Activated CD4-positive, CD25-positive, alpha-beta regulatory T cell treated with anti-CD3 and anti-CD28 coated beads, Interleukin-2, amount 50 U/mL, for 16 hours (primary cell): ENCODE data around the gene LPP.
A peak's percentile ranks its signal among the peaks of the same experiment; 100 is the strongest.

Experiments
- DNase-seq: peaks from one replicate; pipeline ENCODE4 v3.0.0-alpha.2; 2020; ENCODE audit warnings: low read depth, low spot score

LPP gene

DNA sequence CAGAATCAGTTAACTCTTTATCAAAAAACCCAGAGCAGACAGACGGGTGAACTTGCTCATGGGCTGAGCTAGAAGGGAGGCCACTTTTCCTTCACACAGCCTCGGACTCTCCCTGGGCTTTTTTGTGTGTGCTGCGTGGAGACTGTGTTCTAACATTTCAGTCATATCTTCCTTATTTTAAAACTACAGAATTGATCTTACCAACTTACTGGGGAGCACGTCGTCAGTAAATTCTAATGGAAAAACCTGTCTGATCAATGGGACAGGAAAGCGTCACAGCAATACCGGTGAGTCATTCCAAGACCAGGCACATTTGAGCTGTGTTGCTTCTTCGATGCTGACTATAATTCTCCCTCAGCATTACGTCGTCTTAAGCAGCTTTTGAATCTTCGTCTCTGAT, 145.1 kb downstream of the LPP start:
- DNase-seq, result peak; percentile 9

DNA sequence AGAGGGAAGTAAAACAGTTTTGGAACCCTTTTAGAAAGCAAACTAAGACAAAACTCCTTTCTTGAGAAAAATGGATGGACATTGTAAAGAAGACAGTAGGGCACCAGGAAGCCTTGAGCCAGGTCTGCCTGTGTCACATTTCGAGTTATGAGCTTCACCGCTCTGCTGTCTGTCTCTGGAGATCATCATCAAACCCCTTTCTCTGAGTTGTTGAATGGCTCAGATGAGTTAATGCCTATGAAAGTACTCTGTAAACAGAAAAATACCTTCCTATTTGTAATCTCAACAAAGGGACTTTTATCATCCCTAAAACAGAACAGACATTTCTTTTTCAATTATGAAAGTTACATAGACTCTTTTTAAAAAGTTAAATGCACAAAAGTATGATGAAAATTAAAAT, 145.8 kb downstream of the LPP start:
- no peak for DNase-seq

DNA sequence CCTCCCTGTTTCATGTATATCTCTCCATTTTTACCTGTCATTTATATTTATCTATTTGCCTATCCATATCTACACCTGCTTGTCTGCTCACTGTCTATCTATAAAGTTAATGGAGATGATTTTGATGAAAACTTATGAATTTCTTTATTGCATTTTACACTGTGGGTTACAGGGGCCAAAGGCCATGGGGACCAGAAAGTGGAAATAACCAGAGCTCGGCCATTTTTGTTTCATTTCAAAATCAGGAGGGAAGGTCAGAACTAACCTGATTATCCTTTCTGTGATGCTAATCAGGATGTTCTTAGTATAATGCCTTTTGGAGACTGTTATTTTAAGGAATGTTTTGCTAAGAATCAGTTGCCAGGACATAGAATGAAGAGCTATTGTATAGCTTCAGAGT, 147.2 kb downstream of the LPP start:
- DNase-seq, result no peak

DNA sequence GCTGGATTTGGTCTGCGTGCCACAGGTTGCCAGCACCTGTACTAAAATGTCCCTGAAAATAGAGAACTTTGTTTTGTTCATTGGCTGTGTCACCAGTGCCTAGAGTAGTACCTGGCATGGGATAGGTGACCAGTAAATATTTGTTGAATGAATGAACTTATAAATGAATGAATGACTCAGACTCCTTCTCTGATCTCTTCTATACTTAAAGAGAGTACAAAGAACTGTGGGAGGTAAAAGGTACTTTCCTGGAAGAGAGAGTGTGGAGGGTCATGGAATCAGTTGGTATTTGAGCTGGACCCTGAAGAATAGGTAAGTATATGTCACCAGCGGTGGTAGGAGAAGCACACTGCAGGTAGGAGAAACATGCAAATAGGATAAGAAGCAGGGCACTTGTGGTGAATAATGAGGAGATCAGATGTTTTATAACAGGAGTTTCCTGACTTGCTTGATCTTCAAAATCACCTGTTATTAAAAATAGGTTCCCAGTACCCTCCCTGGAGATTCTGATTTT, 149.4 kb downstream of the LPP start:
- DNase-seq, result no peak

DNA sequence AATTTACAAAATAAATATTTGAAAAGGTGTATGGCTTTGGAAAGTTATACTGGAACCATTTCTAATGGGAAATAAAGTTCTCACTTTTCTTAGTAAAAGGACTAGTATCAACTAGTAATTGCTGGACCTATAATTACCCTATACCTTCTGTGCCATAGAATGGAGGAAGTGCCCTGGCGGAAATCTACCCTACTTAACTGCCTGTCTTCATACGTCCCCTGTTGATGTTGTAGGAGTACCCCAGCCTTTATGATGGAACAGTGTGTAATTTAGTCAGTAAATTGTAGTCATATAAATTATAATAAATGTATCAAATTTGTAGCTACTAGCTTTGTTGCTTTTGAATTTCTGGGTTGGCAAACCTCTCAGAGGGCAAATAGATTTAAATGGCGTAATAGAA, 149.9 kb downstream of the LPP start:
- no peak for DNase-seq

DNA sequence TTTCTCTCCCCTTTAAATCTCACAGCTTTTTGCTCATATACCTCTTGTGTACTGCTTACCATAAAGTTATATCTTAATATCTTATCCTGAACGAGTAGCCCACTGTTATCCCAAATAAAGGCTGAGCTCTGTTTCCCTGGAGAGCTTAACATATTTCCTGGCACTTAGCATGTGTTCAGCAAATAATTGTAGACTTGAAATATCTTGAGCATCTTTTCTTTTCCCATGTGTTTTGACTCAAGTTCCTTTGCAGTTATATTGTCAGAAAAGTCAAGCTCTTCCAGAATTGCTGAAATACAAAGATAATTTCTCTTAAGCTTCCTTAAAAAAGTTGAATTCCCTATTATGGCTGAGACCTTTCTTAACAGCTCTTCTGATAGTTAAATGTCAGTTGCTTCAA, 150.5 kb downstream of the LPP start:
- no peak for DNase-seq

DNA sequence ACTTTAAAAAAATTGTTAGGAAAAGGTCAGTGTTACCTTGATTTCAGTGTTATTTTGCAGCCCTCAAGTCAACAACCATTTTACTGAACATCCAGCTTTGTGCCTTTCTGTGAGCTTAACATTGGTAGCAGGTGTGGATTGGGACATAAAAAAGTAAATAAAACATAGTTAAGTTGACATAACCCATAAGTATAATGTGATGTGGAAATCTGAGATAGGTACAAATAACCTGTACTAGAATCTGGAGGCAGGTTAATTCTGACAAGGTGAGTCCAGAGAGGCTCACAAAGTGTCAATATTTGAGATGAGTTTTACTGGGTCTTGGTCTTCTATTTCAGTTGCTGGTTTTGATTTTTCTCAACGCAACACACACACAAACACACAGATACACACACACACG, 151.3 kb downstream of the LPP start:
- DNase-seq, result no peak

DNA sequence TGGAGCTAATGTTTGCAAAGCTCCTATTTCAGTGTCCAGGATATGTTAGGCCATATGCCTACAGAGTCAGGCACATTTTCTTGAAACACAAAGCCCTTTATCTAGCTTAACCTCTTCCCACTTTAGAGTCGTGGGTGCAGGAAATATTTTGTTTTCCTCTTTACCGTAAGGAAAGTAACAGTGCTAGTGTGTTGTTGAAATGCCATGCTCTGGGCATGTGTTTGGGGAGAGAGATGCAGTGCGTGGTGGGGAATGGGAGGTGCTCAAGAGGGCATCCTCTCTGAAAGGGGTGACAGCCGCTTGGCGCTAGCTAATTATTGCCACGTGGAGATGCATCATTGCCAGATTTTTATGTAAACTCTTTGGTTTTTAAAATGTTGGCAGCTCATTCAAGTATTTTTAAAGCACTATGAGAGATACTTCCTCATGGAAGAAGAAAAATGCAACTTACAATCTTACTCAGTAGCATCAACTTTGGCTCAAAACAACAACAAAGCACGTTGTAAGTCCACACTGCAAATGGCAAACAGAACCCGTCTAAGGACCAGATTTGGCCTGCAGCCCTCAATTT, 152.6 kb downstream of the LPP start:
- no peak for DNase-seq

DNA sequence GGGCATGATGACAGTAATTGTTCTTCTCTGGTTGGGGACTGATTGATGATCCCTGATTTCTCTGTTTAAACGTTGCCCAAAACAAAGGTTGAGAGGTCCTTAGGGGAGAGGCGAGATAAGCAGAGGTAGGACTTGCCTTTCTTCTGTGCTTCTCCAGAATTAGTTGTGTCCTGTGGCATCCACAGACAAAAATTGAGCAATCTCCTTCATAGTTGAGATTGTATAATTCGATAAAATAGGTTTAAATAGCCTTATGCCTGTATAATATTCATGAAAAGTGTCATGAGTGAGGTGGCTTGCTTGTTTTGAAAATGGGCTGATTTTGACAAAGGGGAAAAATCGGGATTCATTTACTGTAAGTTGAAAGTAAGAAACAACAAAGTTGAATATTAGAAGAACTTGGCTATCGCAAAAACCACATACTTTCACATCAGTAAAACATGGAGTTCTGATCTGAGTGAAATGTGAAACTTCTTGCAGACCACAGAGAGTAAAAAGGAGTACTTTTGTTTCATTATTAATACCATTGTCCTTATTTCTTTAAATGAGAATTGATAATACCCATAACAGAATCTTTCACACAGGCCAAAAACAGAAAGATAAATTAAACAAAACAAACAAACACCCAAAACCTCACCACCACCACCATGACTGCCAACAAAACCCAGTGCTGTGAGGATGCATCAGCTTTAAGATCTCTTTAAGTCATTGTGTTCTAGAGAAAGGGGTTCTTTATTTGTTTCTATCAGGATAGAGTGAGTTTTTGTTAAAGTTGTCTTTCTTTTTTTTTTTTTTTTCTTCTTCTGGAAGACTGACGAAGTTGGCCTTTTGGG, 155.7 kb downstream of the LPP start:
- DNase-seq, result no peak

DNA sequence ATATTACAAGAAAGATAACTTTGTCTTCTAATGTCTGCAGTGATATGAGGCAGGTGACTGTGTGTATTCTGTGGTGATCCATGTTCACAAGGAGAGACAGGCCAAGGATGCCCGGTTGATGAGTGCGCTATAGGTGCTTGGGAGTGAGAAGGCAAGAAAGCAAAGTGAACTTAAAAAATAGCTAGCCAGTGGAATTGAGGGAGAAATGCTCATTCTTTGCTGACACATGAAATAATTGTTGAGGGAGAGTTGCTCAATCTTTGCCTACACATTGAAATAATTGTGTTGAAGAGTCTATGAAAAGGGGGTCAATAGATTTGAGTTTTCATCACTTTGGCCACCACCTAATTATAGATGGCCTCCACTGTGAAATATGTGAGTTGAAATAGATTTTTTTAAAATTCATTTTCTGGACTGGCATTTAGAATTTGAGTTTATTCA, 156.3 kb downstream of the LPP start:
- DNase-seq, result no peak

DNA sequence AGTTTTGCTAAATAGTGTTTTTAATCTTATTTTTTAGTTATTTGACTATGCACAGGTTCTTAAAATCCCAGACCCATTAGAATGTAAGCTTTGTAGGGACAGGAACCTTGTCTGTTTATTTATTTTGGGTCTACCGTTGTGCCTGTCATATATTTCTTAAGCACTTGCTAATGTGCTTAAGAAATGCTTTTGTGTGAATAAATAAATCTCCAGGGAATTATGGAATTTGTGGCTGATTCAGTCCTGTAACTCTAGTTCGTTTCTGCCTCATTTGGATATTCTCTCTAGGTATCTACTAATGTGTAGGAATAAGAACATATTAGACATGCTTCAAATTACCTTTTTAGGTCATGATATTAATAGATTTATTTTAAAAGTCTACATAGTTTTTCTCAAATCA, 161.6 kb downstream of the LPP start:
- DNase-seq, result no peak

DNA sequence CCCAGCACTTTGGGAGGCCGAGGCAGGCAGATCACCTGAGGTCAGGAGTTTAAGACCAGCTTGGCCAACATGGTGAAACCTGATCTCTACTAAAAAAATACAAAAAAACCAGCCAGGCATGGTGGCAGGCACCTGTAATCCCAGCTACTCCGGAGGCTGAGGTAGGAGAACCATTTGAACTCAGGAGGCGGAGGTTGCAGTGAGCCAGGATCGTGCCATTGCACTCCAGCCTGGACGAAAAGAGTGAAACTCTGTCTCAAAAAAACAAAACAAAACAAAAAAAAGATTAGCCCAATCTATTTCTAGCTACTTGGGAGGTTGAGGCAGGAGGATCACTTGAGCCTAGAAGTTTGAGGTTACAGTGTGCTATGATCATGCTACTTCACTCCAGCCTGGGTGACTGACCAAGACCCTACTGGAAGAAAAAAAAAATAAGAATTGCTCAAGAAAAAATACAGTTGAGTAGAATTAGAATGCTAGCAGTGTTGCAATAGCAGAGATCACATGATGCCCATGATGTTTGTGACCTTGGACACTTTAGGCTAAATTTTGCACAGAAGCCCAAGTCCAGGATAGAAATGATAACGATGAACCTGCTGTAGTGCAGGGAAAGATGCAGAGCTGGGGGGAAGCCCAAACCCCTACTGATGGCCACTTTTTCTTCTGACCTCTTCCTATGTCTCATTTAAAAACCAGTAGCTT, 162.2 kb downstream of the LPP start:
- no peak for DNase-seq

DNA sequence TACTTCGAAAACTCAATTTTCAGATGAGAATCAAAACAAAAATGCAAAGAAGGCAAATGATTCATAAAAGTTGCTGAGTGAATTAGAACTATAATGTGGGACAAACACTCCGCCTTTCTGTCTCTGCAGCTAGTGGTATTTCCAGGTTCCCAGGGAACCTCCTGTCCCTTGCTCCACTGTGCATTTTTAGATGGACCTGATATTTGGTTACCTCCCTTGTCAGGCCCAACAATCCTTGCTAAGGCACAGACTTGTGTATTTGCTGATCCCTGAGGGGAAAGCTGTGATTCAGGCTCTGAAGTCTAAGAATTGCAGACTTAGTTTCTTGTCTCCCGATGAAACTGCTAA, 162.7 kb downstream of the LPP start:
- DNase-seq, result no peak

DNA sequence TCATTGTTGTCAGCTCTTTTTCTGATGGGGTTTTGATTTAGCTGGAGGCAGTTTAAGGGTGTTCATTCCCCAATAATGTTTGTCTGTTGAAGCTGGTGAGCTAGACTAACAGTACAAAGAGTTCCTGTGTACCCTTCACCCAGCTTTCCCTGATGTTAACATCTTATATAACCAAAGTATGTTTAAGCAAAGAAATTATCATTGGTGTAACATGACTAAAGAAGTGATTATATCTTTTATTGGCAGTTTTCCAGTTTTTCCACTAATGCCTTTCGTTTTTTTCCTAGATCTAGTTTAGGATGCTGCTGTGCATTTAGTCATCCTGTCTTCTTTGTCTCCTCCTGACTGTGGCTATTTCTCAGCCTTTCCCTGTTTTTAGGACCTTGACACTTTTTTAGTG, 165.6 kb downstream of the LPP start:
- DNase-seq, result no peak

DNA sequence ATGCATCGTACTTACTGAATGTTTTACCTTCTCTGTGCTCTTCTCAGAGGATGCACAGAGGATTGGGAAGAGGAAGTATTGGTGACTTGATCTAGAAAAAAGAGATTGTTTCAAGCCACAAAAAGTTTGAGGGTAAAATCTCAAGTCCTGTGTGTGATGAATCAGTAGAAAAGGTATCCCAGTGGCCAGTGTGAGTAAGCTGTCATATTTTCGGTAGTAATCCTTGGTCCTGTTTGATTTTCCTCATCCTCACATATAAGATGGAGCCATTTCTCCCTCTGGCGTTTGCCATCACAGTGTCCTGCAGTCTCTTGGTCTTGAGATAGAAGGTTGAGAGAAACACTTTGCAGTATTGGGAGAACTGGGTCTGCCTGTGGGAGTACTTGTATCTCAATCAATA, 166.8 kb downstream of the LPP start:
- no peak for DNase-seq

DNA sequence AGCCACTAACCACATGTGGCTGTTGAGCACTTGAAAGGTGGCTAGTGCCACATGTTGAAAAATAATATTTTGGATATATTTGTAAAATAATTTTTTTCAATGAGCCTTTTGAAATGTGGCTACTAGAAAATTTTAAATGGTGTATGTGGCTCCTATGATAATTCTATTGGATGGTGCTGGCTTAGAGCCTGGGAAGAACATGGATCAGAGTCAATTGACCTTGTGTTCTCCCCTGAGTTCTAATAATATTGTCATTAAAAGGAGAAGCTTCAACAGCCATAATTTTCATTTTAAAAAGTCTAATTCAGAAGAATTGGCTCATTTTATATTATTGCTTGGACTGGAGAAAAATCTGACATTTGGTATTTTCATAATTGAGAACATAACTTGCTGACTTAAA, 167.3 kb downstream of the LPP start:
- no peak for DNase-seq

DNA sequence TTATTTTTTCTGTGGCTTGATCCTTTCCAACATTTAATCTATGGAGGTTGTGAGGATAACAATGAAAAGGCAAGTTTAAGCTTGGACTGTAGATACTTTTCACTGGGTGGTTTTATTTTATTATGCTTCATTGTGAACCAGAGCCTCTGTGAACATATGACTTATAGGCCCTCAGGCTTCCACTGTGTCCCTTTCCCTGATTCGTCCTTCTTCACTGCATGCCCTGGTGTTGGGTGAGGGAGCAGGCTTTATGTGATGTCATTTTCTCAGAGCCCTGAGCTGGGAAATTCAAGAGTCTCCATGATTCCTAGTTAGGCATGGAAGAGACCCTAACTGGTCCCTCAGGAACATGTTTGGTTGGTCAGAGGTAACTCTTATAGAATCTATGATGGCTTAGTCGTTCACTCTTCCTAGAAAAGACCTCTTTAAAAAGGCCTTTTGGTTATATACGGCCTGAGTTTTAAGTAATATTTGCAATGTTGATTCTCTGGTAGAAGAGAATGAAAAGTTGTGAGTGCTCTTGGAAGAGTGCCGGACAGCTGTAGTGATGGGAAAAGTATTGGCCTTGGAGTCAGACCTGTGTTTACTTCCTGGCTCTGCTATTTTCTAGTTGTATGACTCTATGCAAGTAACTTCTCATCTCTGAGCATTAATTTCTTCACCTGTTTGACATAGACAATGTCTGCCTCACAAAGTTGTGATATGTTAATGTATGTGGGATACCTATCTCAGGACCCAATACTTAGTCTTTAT, 168.4 kb downstream of the LPP start:
- DNase-seq, result no peak

DNA sequence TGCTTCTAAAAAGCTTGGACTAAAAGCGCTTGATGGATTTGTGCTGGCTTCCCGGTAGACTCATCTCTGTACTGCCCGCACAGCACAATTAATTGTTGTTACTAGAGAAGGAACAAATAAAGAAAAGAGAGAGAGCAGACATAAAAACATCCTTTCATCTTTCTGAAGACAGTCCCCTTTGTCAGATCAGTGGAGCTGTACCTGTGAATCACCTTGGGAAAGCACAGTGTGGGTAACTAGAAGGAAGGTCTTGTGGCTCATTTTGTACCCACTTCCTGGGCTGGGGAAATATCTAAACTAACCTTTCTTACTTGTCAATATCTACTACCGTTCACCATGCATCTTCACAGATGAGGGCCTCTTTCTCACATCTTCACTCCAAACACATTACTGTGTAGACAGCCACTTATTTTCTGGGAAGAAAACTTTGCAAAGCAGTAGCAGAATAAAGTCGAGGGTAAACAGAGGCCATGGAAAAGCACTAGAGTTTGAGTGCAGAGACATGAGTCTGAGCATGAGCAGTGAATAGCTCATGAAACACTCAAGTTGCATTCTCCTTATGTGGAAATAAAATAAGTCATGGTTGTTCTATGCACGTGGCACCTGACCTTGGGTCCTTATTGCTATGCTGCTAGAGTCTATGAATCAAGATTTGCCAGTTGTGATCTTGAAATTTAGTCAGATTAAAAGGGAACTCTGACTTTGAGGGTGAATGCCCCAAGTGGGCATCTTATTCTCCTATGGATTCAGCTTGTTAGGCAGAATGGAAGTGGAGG, 169.3 kb downstream of the LPP start:
- no peak for DNase-seq

DNA sequence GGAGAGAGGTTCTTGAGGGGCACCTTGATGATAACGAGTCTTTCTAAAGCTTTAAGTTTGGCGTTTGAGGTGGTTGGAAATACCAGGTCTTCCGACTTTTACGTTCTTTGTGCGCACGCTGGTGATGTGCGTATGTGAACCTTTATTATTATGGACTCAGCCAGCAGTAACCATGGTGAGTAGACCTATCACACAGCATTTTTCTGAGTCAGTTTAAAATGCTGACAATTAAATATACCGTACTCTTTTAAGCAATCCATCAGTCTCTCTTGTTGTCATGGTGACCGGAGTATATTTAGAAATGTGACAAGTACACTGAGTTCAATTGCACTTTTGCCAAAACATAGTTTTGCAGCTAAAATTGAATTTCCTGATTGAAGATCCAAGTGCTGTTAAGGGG, 172.2 kb downstream of the LPP start:
- no peak for DNase-seq

DNA sequence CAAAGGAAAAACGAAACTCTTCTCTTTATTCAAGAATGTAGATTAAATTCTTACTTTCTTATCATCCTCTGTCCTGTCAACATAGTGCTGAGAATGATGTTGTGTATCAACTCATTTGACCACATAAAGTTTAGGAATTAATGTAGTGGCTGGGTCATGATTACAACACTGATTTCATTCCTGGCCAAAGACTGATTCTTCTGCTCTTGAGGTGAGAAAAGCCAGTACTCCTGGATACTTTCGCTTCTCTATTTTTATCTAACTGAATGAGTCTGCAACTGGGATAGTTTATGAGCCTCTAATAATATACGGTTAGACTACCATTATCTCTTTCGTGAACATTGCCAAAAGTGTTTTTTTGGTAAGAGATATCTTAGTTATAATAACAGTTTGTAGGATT, 173.0 kb downstream of the LPP start:
- no peak for DNase-seq

DNA sequence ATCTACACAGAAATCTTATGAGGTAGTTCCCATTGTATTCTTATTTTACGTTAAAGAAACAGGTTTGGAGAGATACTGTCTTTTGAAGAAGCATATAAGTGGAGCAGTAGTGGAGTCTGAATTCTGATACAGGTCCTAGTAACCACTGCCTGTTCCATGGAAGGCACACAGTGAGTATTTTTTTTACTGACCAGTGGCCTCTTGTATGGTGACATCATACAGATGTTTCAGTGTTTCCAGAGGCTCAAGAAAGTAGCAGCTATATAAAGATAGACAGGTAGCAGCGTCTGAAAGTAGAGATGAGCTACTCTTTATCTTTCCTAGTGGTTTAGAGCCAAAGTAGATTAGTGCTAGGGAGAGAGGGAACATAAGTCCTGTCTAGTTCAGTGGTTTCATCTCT, 173.5 kb downstream of the LPP start:
- no peak for DNase-seq
